T47D (cell line): Measurements from ENCODE around the gene GLI2.

ENCODE experiments used
- DNase-seq, 2 experiments: peaks; one replicate each; pipeline versions ENCODE4 v3.0.0 to v3.0.0-alpha.2; 2011 to 2012; ENCODE audit warnings: low read depth in 1 of 2, low spot score in 1 of 2
- JUND ChIP-seq: IDR thresholded peaks from 2 replicates; pipeline ENCODE4 v1.6.1; 2012; ENCODE audit warnings: low read depth
- in situ Hi-C: cut with HindIII; loops from 2 replicates; pipeline ENCODE4 v1.10.0; 2016; ENCODE audit warnings: low sequenced_read_pairs, low pct_unique_long_range_greater_than_20kb

The GLI2 gene

GRCh38 chr2:120716641-120717585, 18.8 kb upstream of the GLI2 start:
- in situ Hi-C loops = no loop called here
- no peak for TF ChIP-seq JUND
- DNase-seq = no peak

- TF ChIP-seq JUND = no peak
- DNase-seq = no peak
- in situ Hi-C loops = no loop called here
Observed at GRCh38 chr2:120719491-120719890, 16.2 kb upstream of the GLI2 start.

- TF ChIP-seq JUND = no peak
- DNase-seq = no peak
- in situ Hi-C loops = no loop called here
Observed at GRCh38 chr2:120720231-120720630, 15.4 kb upstream of the GLI2 start.

- in situ Hi-C loops = no loop called here
- no peak for TF ChIP-seq JUND
- DNase-seq = no peak
Observed at GRCh38 chr2:120720746-120721375, 14.8 kb upstream of the GLI2 start.

- no peak for DNase-seq
- in situ Hi-C loops = no loop called here
Observed at GRCh38 chr2:120722246-120722567, 13.5 kb upstream of the GLI2 start.

GRCh38 chr2:120722568-120723421, 12.9 kb upstream of the GLI2 start:
- in situ Hi-C loops = no loop called here
- TF ChIP-seq JUND = no peak
- no peak for DNase-seq

More at GRCh38 chr2:120722246-120722567, 13.5 kb upstream of the GLI2 start:
- no peak for TF ChIP-seq JUND

- no peak for TF ChIP-seq JUND
- DNase-seq = no peak
- in situ Hi-C loops = no loop called here
Observed at GRCh38 chr2:120726245-120726644, 9.4 kb upstream of the GLI2 start.

- no peak for DNase-seq
- TF ChIP-seq JUND = no peak
- in situ Hi-C loops = no loop called here
Observed at GRCh38 chr2:120729406-120730399, 6.0 kb upstream of the GLI2 start.

- in situ Hi-C loops = no loop called here
Observed at GRCh38 chr2:120731175-120731574, 4.5 kb upstream of the GLI2 start.

GRCh38 chr2:120732506-120733237, 3.0 kb upstream of the GLI2 start:
- in situ Hi-C loops = no loop called here
- no peak for TF ChIP-seq JUND

More at GRCh38 chr2:120731175-120731574, 4.5 kb upstream of the GLI2 start:
- no peak for TF ChIP-seq JUND
- no peak for DNase-seq

More at GRCh38 chr2:120732506-120733237, 3.0 kb upstream of the GLI2 start:
- DNase-seq = no peak
